SH-SY5Y (cell line): Measurements from ENCODE around the gene STARD9.

ENCODE experiments used
- GATA2 ChIP-seq: IDR thresholded peaks from 2 replicates; pipeline ENCODE4 v1.6.1; 2011; ENCODE audit warnings: mild to moderate bottlenecking, low read depth, low read length
- GATA3 ChIP-seq: IDR thresholded peaks from 2 replicates; pipeline ENCODE4 v1.6.1; 2011; ENCODE audit warnings: low read depth, mild to moderate bottlenecking, low read length, moderate library complexity

GRCh38 chr15:42632105-42632675 lies 56.8 kb downstream of the STARD9 start:
- TF ChIP-seq GATA2 (no peak), GATA3 (no peak)
